LNCAP (cell line): ENCODE measurements around the gene WDR37.

ENCODE experiments used
- CTCF ChIP-seq: fragments of 450-650 bp; IDR thresholded peaks from 2 replicates; pipeline ENCODE4 v1.5.1; 2017; ENCODE audit warnings: mild to moderate bottlenecking

Gene WDR37

GRCh38 chr10:1033601-1034000, 22.6 kb upstream of the WDR37 start:
- TF ChIP-seq CTCF: no peak

- TF ChIP-seq CTCF: no peak
Observed at GRCh38 chr10:1034758-1035157, 21.4 kb upstream of the WDR37 start.

GRCh38 chr10:1035201-1035600, 21.0 kb upstream of the WDR37 start:
- TF ChIP-seq CTCF: no peak

GRCh38 chr10:1036341-1036791, 19.8 kb upstream of the WDR37 start:
- no peak for TF ChIP-seq CTCF

- TF ChIP-seq CTCF: no peak
Observed at GRCh38 chr10:1037098-1037497, 19.1 kb upstream of the WDR37 start.

GRCh38 chr10:1040133-1040532, 16.1 kb upstream of the WDR37 start:
- TF ChIP-seq CTCF: no peak

- no peak for TF ChIP-seq CTCF
Observed at GRCh38 chr10:1041514-1041913, 14.7 kb upstream of the WDR37 start.

- no peak for TF ChIP-seq CTCF
Observed at GRCh38 chr10:1043532-1043995, 12.6 kb upstream of the WDR37 start.
